HS-5 (cell line): ENCODE results near the gene PNMA8C.
"Not testable (repeated sequence)": the region's sequence is repeated elsewhere in the genome, so short reads cannot be mapped to it uniquely, and the experiment has no call there.

Experiments used
- DNase-seq: peaks from one replicate; pipeline ENCODE4 v3.0.0-alpha.2; 2012; ENCODE audit warnings: low read depth

PNMA8C gene

DNA sequence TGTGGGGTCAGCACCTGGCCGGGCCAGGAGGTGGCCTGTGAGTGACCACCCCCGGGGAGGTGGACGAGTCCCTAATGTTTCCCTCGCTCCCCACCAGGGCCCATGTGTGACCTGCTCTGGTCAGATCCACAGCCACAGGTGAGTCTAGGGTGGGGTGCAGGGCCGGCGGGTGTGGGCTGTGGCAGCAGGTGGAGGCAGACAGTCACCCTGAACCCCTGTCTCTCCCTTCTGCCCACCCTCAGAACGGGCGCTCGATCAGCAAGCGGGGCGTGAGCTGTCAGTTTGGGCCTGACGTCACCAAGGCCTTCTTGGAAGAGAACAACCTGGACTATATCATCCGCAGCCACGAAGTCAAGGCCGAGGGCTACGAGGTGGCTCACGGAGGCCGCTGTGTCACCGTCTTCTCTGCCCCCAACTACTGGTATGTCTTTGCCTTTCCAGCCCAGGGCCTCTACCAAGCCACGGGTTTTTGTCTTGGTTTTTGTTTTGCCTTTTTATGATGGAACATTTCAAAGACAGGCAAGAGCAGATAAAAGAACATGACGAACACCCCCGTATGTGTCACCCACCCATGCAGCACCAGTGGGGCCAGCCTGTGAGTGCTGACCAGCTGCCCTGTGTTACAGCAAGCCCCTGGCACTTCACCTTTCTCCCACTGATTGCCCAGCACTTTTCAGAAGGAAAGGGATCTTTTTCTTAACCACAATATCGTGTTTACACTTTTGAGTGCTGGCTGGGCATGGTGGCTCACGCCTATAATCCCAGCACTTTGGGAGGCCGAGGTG is 40.2 kb downstream of the PNMA8C start:
- DNase-seq = no peak

DNA sequence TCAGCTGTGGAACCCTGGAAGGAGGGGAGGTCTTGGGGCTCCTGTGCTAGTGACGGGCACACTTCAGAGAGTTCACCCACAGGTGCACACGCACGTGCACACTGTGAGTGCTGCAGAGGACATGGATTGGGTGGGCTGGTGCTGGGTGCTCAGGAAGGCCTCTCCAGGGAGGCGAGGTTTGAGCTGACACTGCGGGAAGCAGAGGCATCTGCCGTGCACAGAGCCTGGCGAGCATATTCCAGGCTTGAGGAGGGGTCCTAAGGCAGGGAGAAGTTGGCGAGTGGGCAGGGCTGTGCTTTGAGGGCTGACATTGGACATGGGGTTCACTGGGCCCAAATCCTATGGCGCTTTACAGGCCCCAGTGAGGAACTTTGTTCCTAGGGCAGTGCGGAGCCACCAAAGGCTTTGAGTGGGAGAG is 41.0 kb downstream of the PNMA8C start:
- no peak for DNase-seq

DNA sequence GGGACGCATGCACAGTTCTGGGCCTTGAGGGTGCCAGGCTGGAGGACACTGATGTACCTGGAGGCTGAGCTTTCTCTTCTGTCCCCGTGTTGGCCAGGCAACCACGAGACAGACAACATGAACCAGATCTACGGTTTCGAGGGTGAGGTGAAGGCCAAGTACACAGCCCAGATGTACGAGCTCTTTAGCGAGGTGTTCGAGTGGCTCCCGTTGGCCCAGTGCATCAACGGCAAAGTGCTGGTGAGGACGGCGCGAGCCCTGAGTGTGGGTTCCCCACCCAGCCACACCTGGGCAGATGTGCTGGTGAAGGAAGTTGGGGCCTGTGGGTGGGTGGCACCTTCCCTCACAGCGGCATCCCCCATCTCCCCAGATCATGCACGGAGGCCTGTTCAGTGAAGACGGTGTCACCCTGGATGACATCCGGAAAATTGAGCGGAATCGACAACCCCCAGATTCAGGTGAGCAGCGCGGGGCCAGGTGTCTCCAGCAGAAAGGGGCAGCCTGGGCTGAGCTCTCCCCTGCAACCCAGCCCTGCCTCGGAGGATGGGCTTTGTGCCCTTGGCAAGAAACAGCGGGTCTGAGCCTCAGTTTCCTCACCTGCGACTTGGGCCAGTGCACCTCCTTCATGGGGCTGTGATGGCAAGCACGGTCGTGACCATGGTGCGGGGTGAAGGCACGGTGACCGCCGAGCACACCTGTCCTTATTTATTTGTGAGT is 41.6 kb downstream of the PNMA8C start:
- no peak for DNase-seq

DNA sequence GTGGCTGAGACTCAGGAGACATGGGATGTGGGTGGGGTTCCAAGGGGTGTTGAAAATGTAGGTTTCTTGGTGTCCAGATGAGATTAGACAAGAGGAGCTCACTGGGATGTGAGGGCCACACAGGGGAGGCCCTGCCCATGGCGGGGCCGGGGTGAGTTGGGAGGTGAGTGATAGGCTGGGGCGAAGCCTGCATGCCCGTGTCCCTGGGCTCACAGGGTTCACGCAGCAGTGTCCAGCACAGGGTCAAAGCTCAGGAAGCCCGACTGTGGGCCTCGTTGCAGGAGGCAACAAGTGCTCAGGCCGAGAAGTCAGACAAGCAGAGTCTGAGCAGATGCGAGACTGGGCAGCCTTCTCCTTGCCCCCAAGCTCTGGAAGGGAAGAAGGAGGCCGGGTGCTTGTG is 42.6 kb downstream of the PNMA8C start:
- no peak for DNase-seq

DNA sequence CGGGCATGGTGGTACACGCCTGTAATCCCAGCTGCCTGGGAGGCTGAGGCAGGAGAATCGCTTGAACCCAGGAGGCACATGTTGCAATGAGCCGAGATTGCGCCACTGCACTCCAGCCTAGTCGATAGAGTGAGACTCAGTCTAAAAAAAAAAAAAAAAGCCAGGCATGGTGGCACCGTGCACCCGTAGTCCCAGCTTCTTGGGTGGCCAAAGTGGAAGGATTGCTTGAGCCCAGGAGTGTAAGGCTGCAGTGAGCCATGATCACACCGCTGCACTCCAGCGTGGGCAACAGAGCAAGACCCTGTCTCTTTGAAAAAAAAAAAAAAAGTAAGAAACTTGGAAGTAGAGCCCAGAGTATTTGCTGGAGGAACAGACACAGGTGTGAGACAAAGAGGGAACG is 43.1 kb downstream of the PNMA8C start:
- DNase-seq = no peak

DNA sequence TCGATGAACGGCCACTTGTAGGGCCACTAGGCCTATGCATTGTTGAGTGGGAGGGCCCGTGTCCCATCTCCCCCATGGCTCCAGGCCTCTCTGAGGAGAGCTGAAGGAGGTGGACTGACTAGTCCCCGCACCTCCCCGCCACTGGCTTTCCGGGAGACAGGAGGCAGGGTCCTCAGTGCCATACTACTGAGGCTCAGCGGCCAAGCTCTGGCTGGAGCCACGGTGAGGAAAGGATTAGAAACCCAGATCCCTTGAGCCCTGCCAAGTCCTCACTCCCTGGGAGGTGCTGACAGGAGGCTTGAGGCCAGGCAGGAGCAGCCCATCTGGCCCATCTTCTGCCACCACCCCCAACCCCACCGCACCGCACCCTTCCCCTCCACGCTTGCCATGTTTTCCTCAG is 44.3 kb downstream of the PNMA8C start:
- DNase-seq = no peak

DNA sequence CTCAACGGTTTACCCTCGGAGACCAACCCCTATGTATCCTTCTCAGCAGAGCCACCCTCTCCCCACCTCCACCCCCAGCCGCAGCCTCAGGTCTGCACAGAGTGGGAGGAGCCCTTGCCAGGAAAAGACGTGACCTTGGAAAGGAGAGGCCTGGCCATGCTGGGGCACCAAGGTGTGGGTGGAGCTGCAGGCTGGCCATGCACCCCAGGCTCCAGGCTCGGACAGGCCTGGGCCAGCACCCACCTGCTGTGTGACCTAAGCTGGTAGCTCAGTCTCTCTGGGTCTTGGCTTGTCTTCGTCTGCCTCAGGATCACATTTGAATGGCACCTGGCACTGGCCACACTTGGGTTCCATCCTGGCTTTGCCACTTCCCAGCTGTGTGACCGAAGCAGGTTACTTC is 44.9 kb downstream of the PNMA8C start:
- no peak for DNase-seq

DNA sequence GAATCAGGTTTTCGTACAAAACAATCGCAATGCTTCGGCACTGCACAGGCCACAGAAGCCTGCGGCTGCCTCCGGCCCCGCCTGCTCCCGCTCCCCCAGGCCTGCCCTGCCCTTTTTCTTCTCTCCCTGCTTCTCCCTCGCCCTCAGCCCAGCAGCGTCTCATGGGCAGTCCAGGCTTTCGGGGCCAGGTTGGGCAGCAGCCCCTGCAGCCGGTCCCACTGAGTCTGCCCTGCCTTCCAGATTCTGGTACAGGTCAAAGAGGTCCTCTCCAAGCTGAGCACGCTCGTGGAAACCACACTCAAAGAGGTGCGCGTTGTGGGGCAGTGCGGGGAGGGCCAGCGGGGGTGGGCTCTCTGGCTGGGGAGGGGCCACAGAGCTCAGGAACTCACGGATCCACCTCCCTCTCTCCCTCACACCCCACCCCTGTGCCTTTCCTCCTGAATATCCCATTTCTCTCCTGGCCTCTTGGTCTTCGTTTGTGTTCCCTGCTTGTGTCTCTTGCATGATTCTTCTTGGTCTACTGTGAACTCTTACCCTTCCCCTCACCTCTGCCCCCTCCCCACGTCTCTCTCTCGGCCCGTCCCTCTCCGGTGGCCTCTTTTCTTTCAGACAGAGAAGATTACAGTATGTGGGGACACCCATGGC is 45.4 kb downstream of the PNMA8C start:
- no peak for DNase-seq

DNA sequence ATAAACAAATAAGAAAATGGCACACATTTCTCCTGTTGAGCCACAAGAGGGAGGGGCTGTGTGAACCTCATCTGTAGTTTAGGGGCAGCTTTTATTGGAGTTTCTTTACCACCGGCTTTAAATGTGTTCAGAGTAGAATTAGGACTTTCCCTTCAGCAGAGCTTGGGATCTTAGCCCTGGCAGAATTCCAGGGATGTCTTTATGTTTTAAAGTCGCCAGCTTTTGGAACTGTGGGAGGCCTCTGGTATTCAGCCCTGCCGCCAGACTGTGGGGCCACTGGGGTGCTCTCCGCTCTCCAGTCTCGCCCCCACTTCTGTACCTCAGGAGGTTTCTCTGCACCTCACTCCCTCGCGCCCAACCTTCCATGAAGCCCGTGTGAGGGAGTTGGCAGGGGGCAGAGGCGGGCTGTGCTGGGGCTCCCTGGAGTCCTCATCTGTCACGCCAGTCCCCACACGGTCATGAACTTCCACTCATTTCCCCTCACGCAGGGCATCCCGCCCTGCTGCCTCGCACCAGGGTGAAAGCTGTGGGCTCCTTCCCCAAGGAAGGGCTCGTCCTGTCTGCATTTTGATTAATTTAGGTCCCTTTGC is 46.9 kb downstream of the PNMA8C start:
- no peak for DNase-seq

DNA sequence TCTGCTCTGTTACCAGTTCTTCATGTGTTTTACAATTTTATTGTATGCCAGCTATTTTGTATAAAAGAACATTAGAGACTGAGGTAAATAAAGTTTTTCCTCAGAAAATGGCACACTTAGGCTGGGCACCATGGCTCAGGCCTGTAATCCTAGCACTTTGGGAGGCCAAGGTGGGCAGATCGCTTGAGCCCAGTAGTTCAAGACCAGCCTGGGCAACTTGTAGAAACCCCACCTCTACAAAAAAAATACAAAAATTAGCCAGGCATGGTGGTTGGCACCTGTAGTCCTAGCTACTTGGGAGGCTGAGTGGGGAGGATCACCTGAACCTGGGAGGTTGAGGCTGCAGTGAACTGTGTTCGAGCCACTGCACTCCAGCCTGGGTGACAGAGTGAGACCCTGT is 47.4 kb downstream of the PNMA8C start:
- no peak for DNase-seq

DNA sequence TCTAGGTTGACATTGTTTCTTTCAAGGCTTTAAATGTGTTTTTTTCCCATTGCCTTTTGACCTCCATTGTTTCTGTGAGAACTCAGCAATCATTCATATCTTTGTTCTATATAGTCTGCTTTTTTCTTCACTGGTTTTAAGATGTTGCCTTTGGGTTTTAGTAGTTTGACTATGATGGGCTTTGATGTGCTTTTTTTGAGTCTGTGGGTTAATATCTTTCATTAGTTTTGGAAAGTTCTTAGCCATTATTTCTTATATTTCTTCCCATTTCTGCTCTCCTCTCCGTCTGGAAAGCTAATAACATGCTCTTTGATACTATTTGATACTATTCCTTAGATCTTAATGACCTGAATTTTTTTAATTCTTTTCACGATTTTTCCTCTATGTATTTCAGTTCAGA is 48.0 kb downstream of the PNMA8C start:
- DNase-seq = no peak

DNA sequence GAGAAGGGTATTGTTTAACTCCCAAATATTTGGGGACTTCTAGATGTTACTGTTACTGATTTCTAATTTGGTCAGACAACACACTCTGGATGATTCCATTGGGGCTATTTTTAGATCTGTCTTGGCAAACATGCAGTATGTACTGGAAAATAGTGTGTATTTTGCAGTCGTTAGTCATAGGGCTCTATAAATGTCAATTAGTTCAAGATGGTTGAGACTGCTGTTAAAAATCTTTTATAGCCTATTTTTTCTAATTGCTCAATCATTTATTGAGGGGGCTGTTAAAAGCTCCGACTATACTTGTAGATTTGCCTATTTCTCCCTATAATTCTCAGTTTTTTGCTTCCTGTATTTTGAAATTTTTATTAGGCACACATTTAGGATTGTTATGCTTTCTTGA is 50.5 kb downstream of the PNMA8C start:
- DNase-seq = no peak

DNA sequence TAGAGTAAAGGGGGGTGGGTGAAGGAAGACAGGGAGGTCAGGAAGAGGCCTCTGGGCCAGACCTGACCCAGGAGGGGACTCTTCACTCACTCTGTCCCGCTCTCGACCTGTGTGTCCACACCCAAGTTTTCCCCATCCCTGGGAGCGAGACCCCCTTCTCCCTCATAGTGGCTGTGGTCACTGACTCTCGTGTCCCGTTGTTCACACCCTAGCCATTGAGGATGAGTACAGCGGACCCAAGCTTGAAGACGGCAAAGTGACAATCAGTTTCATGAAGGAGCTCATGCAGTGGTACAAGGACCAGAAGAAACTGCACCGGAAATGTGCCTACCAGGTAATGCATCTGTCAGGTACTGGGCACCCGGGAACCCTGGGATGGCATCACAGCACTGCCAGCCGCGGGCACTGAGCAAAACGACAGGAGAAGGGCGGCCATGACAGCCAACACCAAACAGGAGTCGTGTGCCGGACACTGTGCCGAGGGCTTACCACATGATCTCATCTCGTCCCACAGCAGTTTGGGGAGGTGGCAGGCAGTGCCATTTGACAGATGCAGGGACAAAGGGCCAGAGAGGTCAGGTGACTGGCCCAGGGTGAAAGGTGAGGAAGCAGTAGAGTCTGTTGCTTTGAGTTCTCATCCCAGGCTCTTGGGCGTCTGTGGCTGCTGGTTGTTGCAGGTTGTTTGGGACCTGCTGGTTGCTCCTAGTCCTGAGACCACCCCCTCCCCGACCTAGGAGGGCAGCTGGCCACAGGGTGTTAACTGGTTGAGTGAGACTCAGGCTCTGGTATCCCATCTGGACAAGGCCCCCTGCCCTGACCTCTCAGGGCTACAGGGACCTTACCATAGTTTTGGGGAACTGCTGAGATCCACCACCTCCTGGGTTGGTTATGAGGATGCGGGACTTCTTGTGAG is 52.2 kb downstream of the PNMA8C start:
- no peak for DNase-seq

DNA sequence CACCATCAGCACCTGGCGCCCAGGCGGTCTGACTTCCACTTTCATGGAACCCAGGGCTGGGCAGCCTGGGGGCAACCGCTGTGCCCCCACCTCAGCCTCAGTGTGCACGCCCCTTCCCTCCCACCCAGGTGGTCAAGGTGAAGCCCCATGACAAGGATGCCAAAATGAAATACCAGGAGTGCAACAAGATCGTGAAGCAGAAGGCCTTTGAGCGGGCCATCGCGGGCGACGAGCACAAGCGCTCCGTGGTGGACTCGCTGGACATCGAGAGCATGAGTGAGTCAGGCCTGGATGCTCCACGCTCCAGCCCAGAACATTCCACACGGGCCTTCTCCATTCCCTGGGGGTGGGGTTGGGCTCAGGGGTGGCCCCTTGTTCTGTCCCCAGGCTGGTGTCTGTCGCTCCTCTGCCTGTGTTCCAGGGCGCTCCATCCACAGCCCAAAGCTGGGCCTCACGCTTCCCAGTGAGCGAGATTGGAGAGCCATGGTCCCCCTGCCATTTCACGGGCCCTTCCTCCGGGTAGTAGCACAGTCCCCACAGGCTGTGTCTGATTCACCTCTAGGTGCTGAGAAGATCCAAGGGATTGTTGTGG is 53.2 kb downstream of the PNMA8C start:
- DNase-seq = not testable (repeated sequence)
